ENCODE results near the gene C2CD4A.
A peak's percentile ranks its signal among the peaks of the same experiment; 100 is the strongest.

Gene C2CD4A

GRCh38 chr15:62063825-62064635, 2.7 kb upstream of the C2CD4A start:
- no peak overlapping the region for H3K27ac ChIP-seq
- no peaks in the 10 kb centered on the region for H3K36me3 ChIP-seq
- no peaks in the 10 kb centered on the region for H3K27me3 ChIP-seq (ENCODE audit: insufficient read depth, low read depth, severe bottlenecking)

GRCh38 chr15:62067448-62068044, 769 bp downstream of the C2CD4A start:
- DNase-seq: peak; percentile 31
- Histone ChIP-seq H3K27me3 (ENCODE audit: insufficient read depth, low read depth, severe bottlenecking) (no peaks in the 10 kb centered on the region), H3K36me3 (no peaks in the 10 kb centered on the region), H3K4me3 (ENCODE audit: low read depth, low read length) (peak overlapping the region; percentile 44), H3K27ac (no peak overlapping the region), H3K9me3 (ENCODE audit: severe bottlenecking) (no peaks in the 10 kb centered on the region)
- TF ChIP-seq CTCF (IDR thresholded peaks at IDR 0.05; ENCODE audit: low read depth, low read length): peak; percentile 19; the same call in 1 of the 2 replicates

More at GRCh38 chr15:62063825-62064635, 2.7 kb upstream of the C2CD4A start:
- no peak for TF ChIP-seq CTCF (IDR thresholded peaks at IDR 0.05; ENCODE audit: low read depth, low read length)
- H3K4me3 ChIP-seq (ENCODE audit: low read depth, low read length): no peak overlapping the region
- no peak for DNase-seq
- H3K9me3 ChIP-seq (ENCODE audit: severe bottlenecking): no peaks in the 10 kb centered on the region

- no peaks in the 10 kb centered on the region for H3K9me3 ChIP-seq (ENCODE audit: severe bottlenecking)
- peak; percentile 31; the same call in 1 of the 2 replicates for TF ChIP-seq CTCF (IDR thresholded peaks at IDR 0.05; ENCODE audit: low read depth, low read length)
- peak overlapping the region; percentile 37; the same call in 1 of the 2 replicates for H3K27ac ChIP-seq
- H3K27me3 ChIP-seq (ENCODE audit: insufficient read depth, low read depth, severe bottlenecking): no peaks in the 10 kb centered on the region
- peak overlapping the region; percentile 40 for H3K4me3 ChIP-seq (ENCODE audit: low read depth, low read length)
- no peaks in the 10 kb centered on the region for H3K36me3 ChIP-seq
- DNase-seq: peak; percentile 65
These were observed 1.5 kb downstream of the C2CD4A start for GRCh38 chr15:62068071-62068809.

- Histone ChIP-seq H3K9me3 (ENCODE audit: severe bottlenecking) (no peaks in the 10 kb centered on the region), H3K27ac (peak overlapping the region; percentile 37; the same call in 1 of the 2 replicates), H3K4me3 (ENCODE audit: low read depth, low read length) (peak overlapping the region; percentile 40), H3K36me3 (no peaks in the 10 kb centered on the region), H3K27me3 (ENCODE audit: insufficient read depth, low read depth, severe bottlenecking) (no peaks in the 10 kb centered on the region)
- DNase-seq: no peak
- TF ChIP-seq CTCF (IDR thresholded peaks at IDR 0.05; ENCODE audit: low read depth, low read length): no peak
These were observed 2.0 kb downstream of the C2CD4A start for GRCh38 chr15:62068810-62069167.

- no peak for DNase-seq
- TF ChIP-seq CTCF (IDR thresholded peaks at IDR 0.05; ENCODE audit: low read depth, low read length): no peak
- no peaks in the 10 kb centered on the region for H3K27me3 ChIP-seq (ENCODE audit: insufficient read depth, low read depth, severe bottlenecking)
- H3K36me3 ChIP-seq: no peaks in the 10 kb centered on the region
- no peak overlapping the region for H3K4me3 ChIP-seq (ENCODE audit: low read depth, low read length)
- H3K9me3 ChIP-seq (ENCODE audit: severe bottlenecking): no peaks in the 10 kb centered on the region
- no peak overlapping the region for H3K27ac ChIP-seq
These were observed 2.8 kb downstream of the C2CD4A start for GRCh38 chr15:62069551-62069950.

All from WERI-Rb-1 (cell line).